ENCODE data around the gene NOD1. TPM values are rescaled to one million over a fixed set of nuclear protein-coding genes. Genes with fewer than 3 reads are reported as not detected.

Gene NOD1
- total RNA-seq, 4 donors from 2014 or later, result 14.9 to 50.4 (median 31.8) TPM

- Histone ChIP-seq H3K9me3 (no peaks in the 10 kb centered on the region), H3K4me1 (peaks cover 0 to 5% (median 0%) of the 10 kb centered on the region in 4 donors), H3K27ac (no peak overlapping the region), H3K36me3 (peaks cover 0 to 7% (median 0%) of the 10 kb centered on the region in 3 donors), H3K4me3 (no peak overlapping the region), H3K27me3 (no peaks in the 10 kb centered on the region)
- TF ChIP-seq POLR2A (IDR thresholded peaks at IDR 0.05) (no peak), EP300 (IDR thresholded peaks at IDR 0.05) (no peak), CTCF (IDR thresholded peaks at IDR 0.05) (no peak)
- WGBS, 2 donors, result 70 to 76% methylated on average over 1 of the region's 1 CpG
- DNase-seq (ENCODE audit: low spot score in 2 of 2), result no peak
These were observed 36.2 kb upstream of the NOD1 start for GRCh38 chr7:30514776-30515175.

- WGBS, 2 donors, result 41 to 42% methylated on average over 3 of the region's 3 CpGs
- Histone ChIP-seq H3K27me3 (no peaks in the 10 kb centered on the region), H3K4me3 (no peak overlapping the region), H3K9me3 (no peaks in the 10 kb centered on the region), H3K27ac (no peak overlapping the region), H3K4me1 (peaks cover 0 to 5% (median 0%) of the 10 kb centered on the region in 4 donors), H3K36me3 (peaks cover 0 to 7% (median 0%) of the 10 kb centered on the region in 3 donors)
- TF ChIP-seq POLR2A (IDR thresholded peaks at IDR 0.05) (no peak), EP300 (IDR thresholded peaks at IDR 0.05) (no peak), CTCF (IDR thresholded peaks at IDR 0.05) (no peak)
- no peak for DNase-seq (ENCODE audit: low spot score in 2 of 2)
These were observed 35.6 kb upstream of the NOD1 start for GRCh38 chr7:30514177-30514576.

GRCh38 chr7:30513762-30514161 is 35.2 kb upstream of the NOD1 start:
- no peaks in the 10 kb centered on the region for H3K27me3 ChIP-seq
- peaks cover 0 to 7% (median 0%) of the 10 kb centered on the region in 3 donors for H3K36me3 ChIP-seq
- WGBS, 2 donors, result 81 to 90% methylated on average over 2 of the region's 2 CpGs
- no peaks in the 10 kb centered on the region for H3K9me3 ChIP-seq
- no peak overlapping the region for H3K4me3 ChIP-seq
- no peak overlapping the region for H3K27ac ChIP-seq
- H3K4me1 ChIP-seq, result peaks cover 0 to 5% (median 0%) of the 10 kb centered on the region in 4 donors
- no peak for DNase-seq (ENCODE audit: low spot score in 2 of 2)
- TF ChIP-seq EP300 (IDR thresholded peaks at IDR 0.05) (no peak), CTCF (IDR thresholded peaks at IDR 0.05) (no peak), POLR2A (IDR thresholded peaks at IDR 0.05) (no peak)

GRCh38 chr7:30511973-30512662 is 33.5 kb upstream of the NOD1 start:
- TF ChIP-seq CTCF (IDR thresholded peaks at IDR 0.05) (no peak), EP300 (IDR thresholded peaks at IDR 0.05) (no peak), POLR2A (IDR thresholded peaks at IDR 0.05) (no peak)
- no peak overlapping the region for H3K27ac ChIP-seq
- WGBS, 2 donors, result 71 to 77% methylated on average over 1 of the region's 1 CpG

GRCh38 chr7:30511494-30511893 is 32.9 kb upstream of the NOD1 start:
- TF ChIP-seq CTCF (IDR thresholded peaks at IDR 0.05), result no peak
- TF ChIP-seq POLR2A (IDR thresholded peaks at IDR 0.05), result no peak
- no peak for TF ChIP-seq EP300 (IDR thresholded peaks at IDR 0.05)
- WGBS, 2 donors, result 85 to 96% methylated on average over 2 of the region's 2 CpGs

More at GRCh38 chr7:30511973-30512662, 33.5 kb upstream of the NOD1 start:
- peaks cover 0 to 5% (median 0%) of the 10 kb centered on the region in 4 donors for H3K4me1 ChIP-seq
- peaks cover 0 to 3% (median 0%) of the 10 kb centered on the region in 3 donors for H3K36me3 ChIP-seq
- no peak overlapping the region for H3K4me3 ChIP-seq
- DNase-seq (ENCODE audit: low spot score in 2 of 2), result no peak
- H3K9me3 ChIP-seq, result no peaks in the 10 kb centered on the region
- no peaks in the 10 kb centered on the region for H3K27me3 ChIP-seq

More at GRCh38 chr7:30511494-30511893, 32.9 kb upstream of the NOD1 start:
- Histone ChIP-seq H3K9me3 (no peaks in the 10 kb centered on the region), H3K27ac (no peak overlapping the region), H3K36me3 (no peaks in the 10 kb centered on the region), H3K4me1 (peaks cover 0 to 5% (median 0%) of the 10 kb centered on the region in 4 donors), H3K4me3 (no peak overlapping the region), H3K27me3 (no peaks in the 10 kb centered on the region)
- no peak for DNase-seq (ENCODE audit: low spot score in 2 of 2)

Measured in tibial nerve (tissue), 4 donors.